Left lung (tissue), 10 donors: Measurements from ENCODE around the gene PTPN18. TPM values are rescaled to one million over a fixed set of nuclear protein-coding genes. Genes with fewer than 3 reads are reported as not detected.
"Not testable (repeated sequence)": the region's sequence is repeated elsewhere in the genome, so short reads cannot be mapped to it uniquely, and the experiment has no call there.

Experiments
- ATAC-seq: fragments of 200-7000 bp; cut with Tn5 transposase; one replicate; pipeline ENCODE4 v1.9.1; 2020; ENCODE audit warnings: moderate library complexity
- DNase-seq, 4 donors: peaks; one replicate each; pipeline ENCODE4 v3.0.0-alpha.2; 2013 to 2020
- H3K27ac ChIP-seq, 2 donors: fragments of 200-600 bp; sonication (generic) in 1 of 2; one replicate each; pipeline versions ENCODE4 v1.5.0 to v1.8.0; 2020 to 2021
- H3K27me3 ChIP-seq, 2 donors: fragments of 200-600 bp; sonication (generic) in 1 of 2; one replicate each; pipeline versions ENCODE4 v1.5.0 to v1.8.0; 2020 to 2021
- H3K36me3 ChIP-seq, 2 donors: fragments of 200-600 bp; sonication (generic) in 1 of 2; one replicate each; pipeline versions ENCODE4 v1.5.0 to v1.8.0; 2020 to 2021
- H3K4me1 ChIP-seq, 2 donors: fragments of 200-600 bp; one replicate each; pipeline ENCODE4 v1.8.0; 2021
- H3K4me3 ChIP-seq, 2 donors: fragments of 200-600 bp; sonication (generic) in 1 of 2; one replicate each; pipeline versions ENCODE4 v1.5.0 to v1.8.0; 2020 to 2021; ENCODE audit warnings: mild to moderate bottlenecking in 1 of 2
- H3K9me3 ChIP-seq, 2 donors: fragments of 200-600 bp; sonication (generic) in 1 of 2; one replicate each; pipeline versions ENCODE4 v1.5.0 to v1.8.0; 2020 to 2021
- CTCF ChIP-seq, 2 donors: fragments of 200-600 bp; sonication (generic) in 1 of 2; IDR thresholded peaks; one replicate each; pipeline versions ENCODE4 v1.5.0 to v1.8.0; 2021; ENCODE audit warnings: antibody characterized with exemption in 2 of 2
- intact Hi-C, 2 donors: fragments of 100-400 bp; cut with DNase I; formaldehyde crosslinking; loops; one replicate each; pipeline versions ENCODE4 v1.11.2 to v1.14.2; 2022
- polyA plus RNA-seq, 6 donors: library from polyadenylated mRNA; unstranded; fragments of 120-200 nt; gene quantifications; one replicate each; pipeline ENCODE4 v1.2.1, GENCODE V29; 2013; ENCODE audit not compliant: insufficient read length in 6 of 6
- total RNA-seq, 2 donors: library from RNA; stranded (reverse); fragmentation: NEBNext Ultra II Directional; extraction: Animal tissue kit (Norgen Biotek cat#: 25700); gene quantifications; one replicate each; pipeline ENCODE4 v1.2.1, GENCODE V29; 2021
- donor health status: DM: no; HTN: yes; CAD: no.
- donor health status: DM: no; HTN: no; CAD: no.

Gene PTPN18
- total and polyA plus RNA-seq, 8 donors: 35.1 to 74.7 (median 40.1) TPM

GRCh38 chr2:130328710-130329109, 27.1 kb upstream of the PTPN18 start:
- H3K36me3 ChIP-seq: no peaks in the 10 kb centered on the region
- no peak for DNase-seq
- H3K27ac ChIP-seq: no peak overlapping the region
- peaks cover 15 to 77% of the 10 kb centered on the region in 2 donors for H3K27me3 ChIP-seq
- peaks cover 2 to 7% of the 10 kb centered on the region in 2 donors for H3K4me1 ChIP-seq
- H3K9me3 ChIP-seq: no peaks in the 10 kb centered on the region
- no peak for ATAC-seq
- H3K4me3 ChIP-seq: no peak overlapping the region
- intact Hi-C loops: no loop called here
- no peak for TF ChIP-seq CTCF (IDR thresholded peaks at IDR 0.05)

GRCh38 chr2:130332271-130333073, 23.4 kb upstream of the PTPN18 start:
- ATAC-seq (peak; percentile 89), DNase-seq (peak; percentile 54 to 91 (median 72))
- Histone ChIP-seq H3K4me1 (peaks cover 2 to 7% of the 10 kb centered on the region in 2 donors), H3K4me3 (no peak overlapping the region), H3K27me3 (peaks cover 13 to 41% of the 10 kb centered on the region in 2 donors), H3K36me3 (no peaks in the 10 kb centered on the region), H3K9me3 (no peaks in the 10 kb centered on the region), H3K27ac (no peak overlapping the region)
- TF ChIP-seq CTCF (IDR thresholded peaks at IDR 0.05): peak; percentile 84 to 87
- intact Hi-C loops: no loop called here

- intact Hi-C loops, H3K4me1 ChIP-seq, ATAC-seq, H3K27ac ChIP-seq, H3K36me3 ChIP-seq, H3K9me3 ChIP-seq, DNase-seq, H3K4me3 ChIP-seq: not testable (repeated sequence)
- peaks cover 13 to 33% of the 10 kb centered on the region in 2 donors for H3K27me3 ChIP-seq
These were observed 22.6 kb upstream of the PTPN18 start for GRCh38 chr2:130333253-130333652.

- H3K4me1 ChIP-seq: peaks cover 2 to 7% of the 10 kb centered on the region in 2 donors
- no peak for TF ChIP-seq CTCF (IDR thresholded peaks at IDR 0.05)
- ATAC-seq (no peak), DNase-seq (no peak)
- H3K36me3 ChIP-seq: peaks cover 0 to 11% of the 10 kb centered on the region in 2 donors
- H3K9me3 ChIP-seq: no peaks in the 10 kb centered on the region
- intact Hi-C loops: no loop called here
- peaks cover 13 to 26% of the 10 kb centered on the region in 2 donors for H3K27me3 ChIP-seq
- no peak overlapping the region for H3K27ac ChIP-seq
- no peak overlapping the region for H3K4me3 ChIP-seq
These were observed 21.8 kb upstream of the PTPN18 start for GRCh38 chr2:130334026-130334425.

- Histone ChIP-seq H3K27me3 (peaks cover 10 to 21% of the 10 kb centered on the region in 2 donors), H3K36me3 (peaks cover 0 to 16% of the 10 kb centered on the region in 2 donors), H3K4me3 (no peak overlapping the region), H3K4me1 (peaks cover 2 to 8% of the 10 kb centered on the region in 2 donors), H3K27ac (no peak overlapping the region), H3K9me3 (no peaks in the 10 kb centered on the region)
- ATAC-seq (no peak), DNase-seq (no peak)
- intact Hi-C loops: no loop called here
- TF ChIP-seq CTCF (IDR thresholded peaks at IDR 0.05): no peak
These were observed 20.6 kb upstream of the PTPN18 start for GRCh38 chr2:130335226-130335625.
